ENCODE results near the gene ENOSF1. TPM values are rescaled to one million over a fixed set of nuclear protein-coding genes. Genes with fewer than 3 reads are reported as not detected.

Gene ENOSF1
- total and polyA plus RNA-seq, 2 of the 4 experiments (the other 2 are of a cell fraction): 12.2 to 12.6 TPM

- CTCF ChIA-PET: no interaction called here
- peaks cover 23% of the 10 kb centered on the region for H3K36me3 ChIP-seq (ENCODE audit: control insufficient read depth, insufficient read depth, low read length)
These were observed 36.4 kb downstream of the ENOSF1 start for GRCh38 chr18:676069-676468.

More at GRCh38 chr18:676069-676468, 36.4 kb downstream of the ENOSF1 start:
- H3K4me2 ChIP-seq (ENCODE audit: low read depth, low read length): no peak overlapping the region
- no peak overlapping the region for H3K4me3 ChIP-seq (ENCODE audit: insufficient read depth, low read depth, low read length)
- no peak overlapping the region for H4K5ac ChIP-seq (ENCODE audit: low read depth, low read length)
- no peaks in the 10 kb centered on the region for H3K4me1 ChIP-seq (ENCODE audit: control insufficient read depth, insufficient read depth, low read length)
- H4K20me1 ChIP-seq (ENCODE audit: insufficient read depth, low read length): no peaks in the 10 kb centered on the region
- H4K91ac ChIP-seq (ENCODE audit: insufficient read depth, low read depth, low read length): no peak overlapping the region
- H2AFZ ChIP-seq (replicated peaks; ENCODE audit: low read length, poor library complexity): no peak overlapping the region
- no TSS peak for BruUV-seq (replicated peaks)
- WGBS, 2 experiments (ENCODE audit: extremely low coverage in 2 of 2, insufficient read length in 1 of 2): no CpG with 5 or more reads among the region's 5 CpGs
- no peaks in the 10 kb centered on the region for H3K9me1 ChIP-seq (ENCODE audit: insufficient read depth, low read length)
- POLR2A ChIA-PET (ENCODE audit: unreplicated experiment): no interaction called here
- no peak overlapping the region for H2AK5ac ChIP-seq (ENCODE audit: low read depth, low read length)
- H2BK5ac ChIP-seq (ENCODE audit: low read depth, low read length, poor library complexity, severe bottlenecking): no peak overlapping the region
- intact Hi-C loops (cut with micrococcal nuclease) (no loop called here), in situ Hi-C loops (cut with MboI; ENCODE audit: low sequenced_read_pairs) (no loop called here), dilution Hi-C loops (cut with HindIII; ENCODE audit: low sequenced_read_pairs, unreplicated experiment) (no loop called here)
- H3K56ac ChIP-seq (ENCODE audit: extremely low read depth, insufficient read depth, low read length): no peak overlapping the region
- H3K18ac ChIP-seq (ENCODE audit: low read depth, low read length): no peak overlapping the region
- no peak overlapping the region for H3K23ac ChIP-seq (ENCODE audit: low read depth, low read length)
- no peaks in the 10 kb centered on the region for H3K9me3 ChIP-seq (ENCODE audit: control insufficient read depth, insufficient read depth, low read length)
- DNase-seq (no peak), ATAC-seq (ENCODE audit: low read depth) (no peak)
- H3K9ac ChIP-seq (ENCODE audit: low read depth, low read length): no peak overlapping the region
- TF ChIP-seq MXI1 (IDR thresholded peaks at IDR 0.05; ENCODE audit: borderline replicate concordance, low read depth, low read length) (no peak), POLR2A (IDR thresholded peaks at IDR 0.05; ENCODE audit: low read depth, low read length) (no peak), RFX5 (IDR thresholded peaks at IDR 0.05; ENCODE audit: low read depth, low read length) (no peak), RCOR1 (IDR thresholded peaks at IDR 0.05; ENCODE audit: insufficient replicate concordance, low read length) (no peak), MAFK (IDR thresholded peaks at IDR 0.05; ENCODE audit: low read depth, low read length) (no peak), CHD1 (IDR thresholded peaks at IDR 0.05; ENCODE audit: low read depth, low read length) (no peak), FOS (IDR thresholded peaks at IDR 0.05; ENCODE audit: low read depth, low read length) (no peak), ELK1 (IDR thresholded peaks at IDR 0.05; ENCODE audit: borderline replicate concordance, low read depth, low read length) (no peak), CEBPB (IDR thresholded peaks at IDR 0.05; ENCODE audit: low read depth, low read length) (no peak), NFE2L2 (IDR thresholded peaks at IDR 0.05; ENCODE audit: low read depth, low read length) (no peak), SMC3 (IDR thresholded peaks at IDR 0.05; ENCODE audit: low read depth, low read length) (no peak)
- H2BK120ac ChIP-seq (ENCODE audit: low read depth, low read length): no peak overlapping the region
- H2BK15ac ChIP-seq (ENCODE audit: low read depth, low read length): no peak overlapping the region
- H3K27me3 ChIP-seq (ENCODE audit: control insufficient read depth, insufficient read depth, low read length): no peaks in the 10 kb centered on the region
- H3K14ac ChIP-seq (replicated peaks; ENCODE audit: low read depth, low read length): no peak overlapping the region
- H4K8ac ChIP-seq (ENCODE audit: low read depth in 2 of 2, low read length in 2 of 2): no peak overlapping the region
- H2BK20ac ChIP-seq (ENCODE audit: low read depth, low read length): no peak overlapping the region
- no peaks in the 10 kb centered on the region for H3K79me1 ChIP-seq (ENCODE audit: low read depth in 1 of 2, low read length in 2 of 2)
- no peak overlapping the region for H3K27ac ChIP-seq (ENCODE audit: insufficient read depth, low read length)
- H2AK9ac ChIP-seq (replicated peaks; ENCODE audit: low read depth, low read length, poor library complexity): no peak overlapping the region
- no peak overlapping the region for H3K4ac ChIP-seq (ENCODE audit: low read depth, low read length)
